Stimulated activated CD4-positive, alpha-beta T cell treated with anti-CD3 and anti-CD28 coated beads, Interleukin-12 subunit alpha, Interleukin-12 subunit beta, amount 100 ng/mL, for 4 hours (primary cell): ENCODE measurements around the gene SOS2.

Source experiments
- DNase-seq: peaks from one replicate; pipeline ENCODE4 v3.0.0-alpha.2; 2020

The SOS2 gene

DNA sequence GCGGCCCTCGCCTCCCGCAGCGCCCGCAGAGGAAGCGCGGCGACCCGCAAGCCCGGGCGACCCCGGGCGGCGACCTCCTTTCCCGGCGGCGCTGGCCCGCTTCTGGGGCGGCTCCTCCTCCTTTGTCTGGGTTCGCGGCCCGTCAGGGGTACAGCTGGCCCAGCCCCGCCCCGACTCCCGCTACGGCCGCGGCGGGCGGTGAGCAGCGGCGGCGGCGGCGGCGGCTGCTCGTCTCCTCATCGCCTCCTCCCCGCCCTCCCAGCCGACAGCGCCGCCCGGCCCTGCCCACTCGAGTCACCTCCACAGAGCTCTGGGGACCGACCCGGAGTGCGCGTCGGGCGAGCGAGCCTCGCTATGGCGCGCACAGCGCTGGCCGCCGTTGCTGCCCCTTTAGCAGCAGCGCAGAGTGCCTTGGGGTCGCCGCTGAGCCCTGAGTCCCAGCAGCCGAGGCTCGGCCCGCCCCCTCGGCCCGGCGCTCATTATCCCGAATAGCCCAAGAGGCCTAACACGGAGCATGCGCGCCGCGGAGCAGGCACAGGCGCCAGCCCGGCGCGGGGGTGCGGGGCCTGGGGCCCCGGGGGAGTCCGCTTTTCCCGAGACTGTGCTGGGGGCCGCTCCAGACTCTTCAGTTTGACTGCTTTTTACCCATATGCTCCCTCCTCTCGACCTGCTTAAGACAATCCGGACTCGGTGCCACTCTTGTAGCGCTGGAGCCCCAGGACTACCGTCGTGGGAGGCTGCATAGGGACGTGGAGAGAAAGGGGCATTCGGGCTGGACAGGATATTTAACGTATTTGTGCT is at the start of gene SOS2:
SOS2 (minus strand) TSS at position 104 of the 801 bp plus-strand sequence. CDS start 295 bp downstream, outside the sequence.
- peak; percentile 73 for DNase-seq

DNA sequence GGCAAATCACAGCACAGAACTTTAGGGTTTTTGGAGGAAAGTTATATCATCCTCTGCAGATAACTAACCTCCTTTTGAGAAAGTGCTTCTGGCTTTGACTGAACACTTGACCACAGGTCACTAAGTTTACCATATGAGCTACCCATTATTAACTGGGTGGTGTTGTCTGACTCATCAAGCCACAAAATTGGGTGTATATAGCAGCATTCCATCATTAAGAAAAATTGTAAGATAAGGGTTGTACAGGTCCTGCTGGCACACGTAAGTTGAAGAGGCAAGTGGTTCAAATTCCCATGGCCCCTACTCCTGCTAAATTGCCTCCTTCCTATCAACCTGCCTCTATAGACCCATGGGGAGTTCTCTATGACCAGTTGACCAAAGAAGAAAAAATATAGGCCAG is 41.1 kb upstream of the SOS2 start:
- no peak for DNase-seq

DNA sequence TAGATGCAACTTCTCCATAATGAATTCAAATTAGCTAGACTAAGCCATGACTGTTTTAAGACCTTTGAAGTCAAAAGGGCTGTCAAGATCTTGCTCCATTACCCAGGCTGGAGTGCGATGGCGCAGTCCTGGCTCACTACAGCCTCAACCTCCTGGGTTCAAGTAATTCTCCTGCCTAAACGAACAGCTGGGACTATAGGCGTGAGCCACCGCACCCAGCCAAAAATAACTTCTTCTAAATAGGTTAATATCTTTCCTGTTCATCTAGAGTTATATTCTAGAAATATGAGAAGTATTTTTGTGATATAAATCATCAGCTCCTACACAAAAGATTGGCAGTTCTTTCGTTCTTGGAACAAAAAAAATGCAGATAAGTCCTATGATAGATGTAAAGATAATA is 39.6 kb upstream of the SOS2 start:
- no peak for DNase-seq

DNA sequence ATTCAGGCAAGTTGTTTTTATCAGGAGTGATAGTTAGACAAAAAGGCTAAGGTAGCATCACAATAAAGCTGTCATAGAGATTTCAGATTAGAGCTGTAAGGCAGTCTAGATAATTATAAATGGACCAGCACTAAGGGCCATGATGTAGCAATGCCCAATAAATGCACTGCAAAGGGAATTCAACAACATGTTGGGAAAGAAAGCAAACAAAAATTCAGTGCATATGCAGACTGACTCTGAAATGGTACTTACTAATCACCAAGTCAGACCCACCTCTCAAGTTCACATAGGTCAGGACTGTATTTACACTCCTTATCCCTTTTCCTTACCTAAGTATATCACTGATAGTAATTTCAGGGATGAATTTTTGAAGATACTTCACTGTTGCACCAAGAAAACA is 33.7 kb upstream of the SOS2 start:
- DNase-seq, result no peak

DNA sequence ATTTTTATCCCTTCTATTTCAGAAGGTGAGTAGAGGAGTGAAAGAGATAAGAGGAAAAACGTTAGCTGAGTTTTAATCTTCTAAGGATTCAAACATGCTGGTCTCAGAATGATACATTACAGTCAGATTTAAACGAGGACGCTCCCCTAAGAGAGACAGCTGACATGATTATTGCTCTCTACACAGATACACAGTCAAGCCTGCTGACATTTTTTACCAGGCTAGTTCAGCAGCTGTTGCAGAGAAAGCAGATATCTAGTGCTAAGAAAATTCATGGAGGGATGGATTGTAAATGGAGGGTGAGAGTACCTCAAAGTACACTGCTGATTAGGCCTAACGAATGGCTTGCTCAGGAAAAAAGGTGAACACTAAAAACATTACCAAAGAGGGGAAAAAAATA is 31.9 kb upstream of the SOS2 start:
- DNase-seq, result no peak

DNA sequence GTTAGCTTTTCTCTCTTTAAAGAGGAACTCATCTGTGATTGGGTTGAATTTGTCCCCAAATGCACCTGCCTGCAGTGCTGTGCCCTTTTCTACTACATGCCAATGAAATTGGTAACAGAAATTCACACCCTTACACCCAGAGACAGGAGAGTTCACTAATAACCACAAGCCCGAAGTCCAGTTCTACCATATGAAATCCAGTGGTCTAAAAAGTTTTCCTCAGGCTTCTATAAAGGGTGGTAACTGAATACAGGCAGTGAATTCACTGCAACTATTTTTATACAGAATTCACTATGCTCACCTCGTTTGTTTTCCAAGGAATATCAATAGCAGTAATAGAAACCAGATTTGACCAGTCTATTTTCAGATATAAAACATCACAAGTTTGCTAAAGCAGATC is 31.5 kb upstream of the SOS2 start:
- DNase-seq, result no peak

DNA sequence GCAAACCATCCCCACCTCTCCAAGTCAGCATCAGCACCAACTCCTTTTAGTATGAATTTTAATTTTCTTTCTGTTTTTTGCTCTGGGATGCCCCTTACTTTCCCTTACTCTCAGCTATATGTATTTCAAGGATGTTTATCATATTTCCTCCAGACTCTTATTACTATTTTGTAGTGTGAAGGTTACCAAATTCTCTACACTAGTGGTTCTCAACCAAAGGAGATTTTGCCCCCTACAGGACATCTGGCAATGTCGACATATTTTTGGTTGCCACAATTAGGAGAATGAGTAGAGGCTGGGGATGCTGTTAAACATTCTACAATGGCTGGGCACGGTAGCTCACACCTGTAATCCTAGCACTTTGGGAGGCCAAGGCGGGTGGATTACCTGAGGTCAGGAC is 29.1 kb upstream of the SOS2 start:
- DNase-seq, result no peak

DNA sequence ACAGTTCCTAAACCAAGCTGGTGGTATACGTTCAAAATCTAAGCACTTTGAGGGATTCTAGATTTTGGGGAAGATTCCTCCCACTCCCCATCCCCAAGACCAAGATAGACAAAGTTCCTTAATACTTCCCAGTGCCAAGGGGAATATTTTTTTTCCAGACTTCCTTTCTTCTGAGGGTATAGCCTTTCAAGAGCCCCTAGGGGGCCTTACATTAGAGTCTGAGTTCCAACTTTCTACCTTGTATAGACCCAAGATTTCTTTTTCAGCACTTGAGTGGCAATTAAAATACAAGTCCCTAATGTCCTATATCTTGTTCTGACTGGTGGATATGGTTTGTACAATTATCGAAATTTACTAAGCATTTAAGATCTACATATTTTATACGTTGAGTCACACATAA is 28.7 kb upstream of the SOS2 start:
- no peak for DNase-seq

DNA sequence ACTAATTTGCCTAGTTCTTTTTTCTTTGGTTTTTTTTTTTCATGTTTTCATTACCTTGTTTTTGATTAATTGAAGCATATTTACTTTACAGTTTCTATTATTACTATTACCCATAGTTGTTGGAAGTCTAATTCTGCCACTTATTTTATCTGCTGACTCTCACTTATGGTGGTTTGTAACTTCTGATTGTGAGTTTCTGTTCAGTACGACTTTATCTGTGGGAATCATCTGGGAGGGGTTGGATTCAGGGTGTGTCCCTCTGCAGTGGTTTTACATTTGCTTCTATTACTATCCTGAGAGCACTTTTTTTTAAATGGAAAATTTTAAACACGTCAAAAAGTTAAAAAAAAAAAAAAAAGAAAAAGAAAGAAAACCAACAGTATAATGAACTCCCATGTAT is 26.4 kb upstream of the SOS2 start:
- no peak for DNase-seq

DNA sequence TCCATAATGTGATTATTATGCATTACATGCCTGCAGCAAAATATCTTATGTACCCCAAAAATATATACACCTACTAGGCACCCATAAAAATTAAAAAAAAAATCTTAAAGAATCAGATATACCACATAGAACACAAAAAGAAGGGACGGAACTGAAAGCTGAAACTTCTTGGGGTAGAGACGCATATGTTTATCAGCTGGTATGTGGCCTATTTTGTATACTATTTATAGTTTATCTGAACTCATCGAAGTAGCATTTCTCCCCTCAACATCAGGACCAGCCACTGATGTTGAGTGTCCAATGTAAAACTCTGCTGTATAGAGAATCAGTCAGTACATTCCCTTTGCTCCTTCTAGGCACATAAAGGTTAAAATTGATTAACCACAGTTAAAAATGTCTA is 22.9 kb upstream of the SOS2 start:
- no peak for DNase-seq

DNA sequence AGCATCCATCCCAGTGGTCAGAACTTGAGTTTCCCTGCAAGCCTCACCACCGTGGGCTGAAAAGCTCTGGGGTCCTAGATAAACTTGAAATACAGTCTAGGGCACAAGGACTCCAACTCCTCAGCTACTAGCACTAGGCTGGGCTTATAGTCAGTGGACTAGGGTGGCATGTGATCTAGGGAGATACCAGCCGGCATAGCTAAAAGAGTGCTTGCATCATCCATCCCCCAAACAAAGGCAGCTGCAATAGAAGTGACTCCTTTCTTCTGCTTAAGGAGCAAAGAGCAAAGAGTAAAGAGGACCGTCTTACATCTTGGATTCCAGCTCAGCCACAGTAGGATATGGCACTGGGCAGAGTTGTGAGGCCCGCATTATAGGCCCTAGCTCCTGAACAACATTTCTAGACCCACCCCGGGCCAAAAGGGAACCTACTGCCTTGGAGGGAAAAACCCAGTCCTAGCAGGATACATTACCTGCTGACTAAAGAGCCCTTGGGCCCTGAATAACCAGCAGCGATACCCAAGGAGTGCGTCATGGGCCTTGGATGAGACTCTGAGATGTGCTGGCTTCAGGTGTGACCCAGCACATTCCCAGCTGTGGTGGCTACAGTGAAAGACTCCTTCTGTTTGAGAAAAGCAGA is 17.9 kb upstream of the SOS2 start:
- DNase-seq, result no peak

DNA sequence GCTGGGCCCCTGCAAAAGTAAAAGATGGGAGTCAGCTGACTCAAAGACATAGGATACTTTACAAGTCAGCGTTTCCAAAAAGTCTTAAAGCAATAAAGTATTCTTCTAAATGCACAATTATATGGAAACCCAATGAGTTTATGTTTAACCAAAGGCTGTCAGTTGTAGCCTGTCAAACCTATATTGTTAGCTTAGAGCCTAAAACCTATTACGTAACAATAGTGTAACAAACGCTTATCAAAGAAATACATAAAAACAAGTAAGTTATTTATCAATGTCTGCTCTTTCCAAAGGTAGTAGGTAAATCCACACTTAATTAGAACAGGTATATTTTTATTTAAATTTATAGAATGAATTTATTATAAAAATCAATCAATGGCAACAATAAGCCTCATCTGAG is 15.9 kb upstream of the SOS2 start:
- DNase-seq, result no peak

DNA sequence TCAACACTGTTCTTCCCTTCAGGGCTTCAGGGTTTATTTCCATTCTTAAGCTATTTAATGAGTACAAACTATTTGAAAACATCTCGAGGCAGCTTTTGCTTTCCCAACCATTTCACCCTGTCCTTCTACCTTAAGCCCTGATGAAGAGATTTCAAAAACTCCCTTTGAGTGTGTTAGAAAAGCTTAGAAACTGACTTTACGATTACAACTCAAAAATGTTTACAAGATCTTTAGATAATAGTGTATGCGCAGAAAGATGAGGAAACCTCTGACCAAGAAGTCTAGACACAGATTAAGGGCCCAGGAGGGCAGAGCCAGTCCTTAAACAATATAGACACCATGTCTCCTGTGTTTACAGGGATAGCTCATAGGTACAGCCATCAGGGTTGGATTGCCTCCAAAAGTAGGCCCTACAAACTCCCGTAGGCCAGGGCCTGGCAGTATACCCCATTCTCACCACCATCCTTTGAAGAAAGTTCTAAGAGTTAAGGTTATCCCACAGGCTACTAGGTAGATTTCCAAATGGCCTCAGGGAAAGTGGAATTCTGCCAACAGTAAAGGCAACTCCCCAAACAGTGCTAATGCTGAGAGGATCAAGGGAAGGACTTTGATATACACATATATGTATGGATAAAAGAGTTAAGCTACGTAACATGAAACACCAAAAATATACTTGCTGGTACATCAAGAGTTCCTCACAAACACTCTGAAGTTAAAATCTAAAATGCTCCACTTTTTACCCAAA is 11.4 kb upstream of the SOS2 start:
- no peak for DNase-seq

DNA sequence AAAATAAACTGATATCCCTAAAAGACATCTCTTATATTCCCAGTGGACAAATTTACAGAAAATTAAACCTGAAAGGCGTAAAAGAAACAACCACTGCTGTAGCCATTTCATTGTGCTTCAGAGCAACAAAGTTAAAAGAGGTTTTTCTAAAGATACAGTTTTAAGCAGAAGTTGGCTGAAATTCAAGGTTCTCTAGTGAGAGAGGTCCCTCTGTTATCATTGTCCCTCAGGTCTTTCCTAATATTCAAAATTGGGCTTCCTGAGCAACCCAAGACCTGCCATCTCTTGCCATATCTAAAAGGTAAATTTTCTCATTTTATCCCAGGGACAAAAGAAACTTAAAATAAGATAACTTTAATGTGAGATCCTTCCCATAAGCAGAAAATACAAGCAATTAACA is 10.7 kb upstream of the SOS2 start:
- no peak for DNase-seq

DNA sequence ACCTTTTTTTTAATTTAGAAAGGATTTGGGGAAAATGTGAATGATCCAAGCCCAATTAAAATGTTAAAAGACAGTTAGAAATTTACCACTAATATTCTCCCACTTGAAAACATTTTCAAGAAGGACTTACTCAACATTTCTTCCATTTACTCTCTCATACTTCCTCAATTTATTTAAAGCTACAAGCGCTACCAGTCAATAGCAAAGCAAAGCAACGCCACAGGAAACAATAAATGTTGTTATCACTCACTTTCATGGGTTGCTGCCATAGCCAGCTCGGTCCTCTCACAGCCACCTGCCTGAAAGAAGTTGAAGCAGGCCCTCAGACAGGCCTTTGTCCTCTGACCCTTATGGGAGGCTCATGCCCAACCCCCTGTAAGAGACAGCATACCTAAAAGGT is 6.0 kb upstream of the SOS2 start:
- DNase-seq, result no peak

DNA sequence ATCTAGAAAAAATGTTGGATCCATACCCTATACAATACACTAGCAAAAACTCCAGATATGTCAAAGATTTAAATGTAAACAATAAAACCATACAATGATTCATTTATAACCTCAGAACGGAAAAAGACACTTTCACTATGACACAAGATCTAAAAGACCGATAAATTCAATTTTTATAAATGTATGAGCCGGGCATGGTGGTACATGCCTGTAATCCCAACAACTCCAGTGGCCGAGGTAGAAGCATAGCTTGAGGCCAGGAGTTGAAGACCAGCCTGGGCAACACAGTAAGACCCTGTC is 2.5 kb upstream of the SOS2 start:
- DNase-seq, result no peak

DNA sequence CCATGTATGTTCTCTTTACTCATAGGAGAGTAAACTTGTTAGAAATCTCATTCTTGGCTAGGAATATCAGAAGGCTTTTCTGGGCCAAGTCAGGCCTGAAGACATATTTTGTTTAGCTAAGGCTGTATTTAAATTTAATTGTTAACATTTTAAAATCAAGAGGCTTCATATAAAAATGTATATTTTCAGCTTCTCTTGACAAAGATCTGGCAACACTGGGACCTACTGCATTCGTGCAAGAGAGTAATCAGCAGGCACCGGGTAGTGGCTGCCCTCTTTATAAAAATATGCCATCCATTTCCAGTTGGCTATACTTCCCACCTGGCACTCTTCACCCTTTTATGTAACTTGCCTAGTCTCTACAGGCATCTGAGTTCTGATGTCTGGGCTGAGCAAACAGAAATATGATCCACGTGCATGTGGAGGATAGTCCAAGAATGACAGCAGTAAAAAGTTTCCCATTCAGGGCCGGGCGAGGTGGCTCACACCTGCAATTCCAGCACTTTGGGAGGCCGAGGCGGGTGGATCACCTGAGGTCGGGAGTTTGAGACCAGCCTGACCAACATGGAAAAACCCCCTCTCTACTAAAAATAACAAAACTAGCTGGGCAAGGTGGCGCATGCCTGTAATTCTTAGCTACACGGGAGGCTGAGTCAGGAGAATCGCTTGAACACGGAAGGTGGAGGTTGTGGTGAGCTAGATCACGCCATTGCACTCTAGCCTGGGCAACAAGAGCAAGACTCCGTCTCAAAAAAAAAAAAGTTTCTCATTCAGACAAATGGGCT is 2.0 kb upstream of the SOS2 start:
- no peak for DNase-seq

DNA sequence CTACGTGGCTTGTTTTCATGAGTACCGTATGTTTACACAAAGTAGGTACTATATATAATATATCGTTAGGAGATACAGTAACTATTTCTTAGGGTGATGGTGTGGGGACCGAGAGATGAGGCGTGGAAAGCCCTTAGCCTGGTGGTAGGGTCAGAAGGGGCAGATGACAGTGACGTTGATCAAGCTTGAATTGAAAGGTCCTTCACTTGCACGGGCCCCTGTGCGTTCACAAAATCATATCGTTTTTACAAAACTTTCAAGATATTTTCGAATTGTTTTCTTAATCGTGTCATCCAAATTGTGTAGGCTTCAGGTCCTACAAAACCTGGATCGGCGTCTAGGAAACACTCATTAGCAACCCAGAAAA is 881 bp upstream of the SOS2 start:
- DNase-seq, result no peak

DNA sequence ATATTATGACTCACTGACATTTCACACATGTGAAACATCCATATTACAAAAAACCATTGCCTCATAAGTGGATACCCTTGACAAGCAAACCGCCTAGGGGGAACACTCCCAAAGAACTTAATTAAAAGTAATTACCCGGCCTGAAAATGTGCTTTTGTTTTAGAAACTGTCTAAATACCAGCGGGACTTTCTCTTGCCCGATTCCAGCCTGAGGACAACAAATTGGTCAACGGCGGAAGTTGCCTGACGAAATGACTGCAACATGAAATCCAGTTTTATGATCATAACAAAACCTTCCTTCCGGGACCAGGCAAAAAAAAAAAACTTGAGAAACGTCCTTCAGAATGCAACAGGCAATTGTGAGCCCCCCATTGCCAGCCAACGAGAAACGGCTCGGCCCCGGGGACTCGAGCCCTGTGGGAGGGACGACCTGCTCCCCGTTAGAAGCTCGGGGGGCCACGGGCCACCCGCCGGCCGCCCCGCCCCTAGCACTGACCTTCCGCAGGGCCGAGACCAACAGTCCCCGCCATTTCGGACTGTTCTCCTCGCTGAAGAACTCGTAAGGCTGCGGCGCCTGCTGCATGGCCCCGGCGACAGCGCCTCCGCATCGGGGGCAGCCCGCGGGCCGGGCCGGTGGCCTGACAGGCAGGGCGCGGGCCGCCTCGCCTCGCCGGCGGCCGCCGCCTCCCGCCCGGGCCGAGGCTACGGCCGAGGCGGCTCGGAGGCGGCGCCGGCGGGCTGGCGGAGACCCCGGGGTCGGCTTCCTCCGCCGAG is 490 bp downstream of the SOS2 start:
- DNase-seq, result peak; percentile 7

DNA sequence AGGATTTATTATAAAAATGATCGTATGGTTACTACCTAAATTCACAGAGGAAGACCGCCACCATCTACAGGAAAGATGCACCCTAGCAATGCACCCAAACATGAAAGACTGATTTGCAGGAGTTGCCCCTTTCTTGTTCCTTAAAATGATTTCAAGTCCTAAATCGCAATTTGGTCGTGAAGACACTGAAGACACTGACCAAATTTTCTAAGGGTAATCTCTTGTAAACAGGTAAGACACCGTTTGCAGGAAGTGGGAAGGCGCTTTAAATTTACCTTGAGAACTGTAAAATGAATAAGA is 1.0 kb downstream of the SOS2 start:
- no peak for DNase-seq

DNA sequence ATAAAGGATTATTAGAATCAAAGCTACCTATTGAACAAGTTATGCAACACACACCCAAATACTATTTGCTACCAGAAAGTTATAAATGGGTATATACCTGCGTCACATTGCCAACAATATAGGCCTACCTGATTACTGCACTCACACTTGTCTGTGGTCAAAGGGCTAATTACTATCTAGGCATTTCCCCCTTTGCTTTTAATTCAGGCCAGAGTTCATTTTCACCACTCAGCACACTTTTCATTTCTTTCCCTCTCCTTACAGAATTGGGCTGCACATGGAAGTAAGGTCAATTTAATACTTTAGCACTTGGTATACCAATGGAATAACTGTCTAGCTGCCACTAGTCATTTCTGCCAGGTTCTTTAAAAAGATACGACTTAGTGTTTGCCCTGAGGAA is 1.7 kb downstream of the SOS2 start:
- DNase-seq, result no peak

DNA sequence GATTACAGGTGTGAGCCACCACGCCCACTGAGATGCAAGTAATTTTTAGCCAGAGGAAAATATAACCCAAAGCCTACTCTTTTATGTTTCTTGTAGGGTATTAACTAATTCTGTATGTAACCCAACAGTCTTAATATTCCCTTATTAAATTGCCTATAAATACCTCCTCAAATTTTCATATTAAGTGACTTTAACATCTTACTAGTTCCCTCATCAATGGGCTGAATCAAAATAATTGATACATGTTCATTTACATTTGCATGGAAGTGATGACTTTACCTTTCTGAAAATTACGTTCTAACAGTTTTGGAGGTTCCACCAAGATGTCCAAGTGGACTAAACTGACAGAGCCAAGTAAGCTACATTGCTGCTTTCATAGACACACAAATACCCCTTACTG is 3.1 kb downstream of the SOS2 start:
- DNase-seq, result no peak

DNA sequence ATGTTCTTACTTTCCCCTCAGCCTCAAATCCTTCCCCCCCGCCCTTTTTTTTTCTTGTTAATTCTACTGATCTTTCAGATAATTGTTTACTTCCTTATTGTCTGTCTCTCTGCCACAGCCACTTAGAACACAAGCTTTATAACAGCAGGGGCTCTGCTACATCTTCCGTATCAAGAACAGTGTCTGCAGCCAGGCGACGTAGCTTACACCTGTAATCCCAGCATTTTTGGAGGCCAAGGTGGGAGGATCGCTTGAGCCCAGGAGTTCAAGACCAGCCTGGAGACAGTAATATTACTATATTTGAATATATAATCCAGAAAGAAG is 5.4 kb downstream of the SOS2 start:
- no peak for DNase-seq
